ENCODE measurements around the gene PM20D2.

PM20D2 gene

DNA sequence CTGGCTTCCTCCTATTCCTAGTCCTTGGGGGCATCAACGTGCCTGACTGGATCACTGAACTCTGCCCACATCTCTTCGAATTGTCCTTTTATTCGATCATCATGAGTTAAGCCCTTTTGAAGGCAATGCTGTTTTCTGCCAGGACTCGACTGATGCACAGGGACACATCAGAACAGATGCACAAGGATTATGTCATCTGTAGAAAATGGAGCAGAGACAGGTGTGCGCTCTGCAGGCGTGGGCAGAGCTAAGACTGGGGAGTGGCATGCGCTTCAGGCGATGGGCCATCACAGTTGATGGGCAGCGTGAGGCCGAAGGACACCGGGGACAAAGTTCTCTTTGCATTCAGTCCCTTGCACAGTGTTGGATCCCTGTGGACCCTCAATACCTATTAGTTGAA is 58.2 kb downstream of the PM20D2 start:
- DNase-seq (ENCODE audit: low spot score): no peak

DNA sequence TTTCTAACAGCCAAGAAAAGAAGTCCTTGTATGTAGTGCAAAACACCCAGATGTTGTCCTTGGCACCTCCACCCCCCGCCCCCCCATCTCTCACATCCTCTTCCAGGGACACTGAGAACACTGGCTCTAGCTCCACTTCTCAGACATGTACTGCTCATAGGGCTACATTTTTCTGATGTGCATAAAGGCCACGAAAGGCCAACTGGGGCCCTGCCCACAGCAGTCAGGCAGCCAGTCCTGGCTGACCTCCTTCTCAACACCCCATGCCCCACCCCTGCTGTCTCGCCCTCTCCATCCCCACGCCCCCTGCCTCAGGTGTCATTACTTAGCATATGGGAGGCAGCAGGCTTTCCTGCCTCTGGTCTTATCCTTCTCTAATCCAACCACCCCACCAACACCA is 60.0 kb downstream of the PM20D2 start:
- DNase-seq (ENCODE audit: low spot score): no peak

DNA sequence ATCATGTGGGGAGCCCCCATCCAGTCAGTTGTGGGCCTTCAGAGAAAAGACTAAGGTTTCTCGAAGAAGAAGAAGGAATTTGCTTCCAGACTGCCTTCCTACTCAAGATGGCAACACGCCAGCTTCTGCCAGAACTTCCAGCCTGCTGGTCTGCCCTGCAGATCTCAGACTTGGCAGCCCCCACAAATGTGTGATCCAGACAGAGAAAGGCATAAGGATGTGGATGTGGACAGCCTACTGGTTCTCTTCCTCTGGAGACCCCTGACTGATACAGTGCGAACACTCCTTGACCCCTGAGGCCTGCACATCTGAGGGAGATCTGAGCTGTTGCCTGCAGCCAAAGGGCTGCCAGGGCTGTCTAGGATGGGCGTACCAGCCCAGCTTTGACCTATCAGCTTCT is 62.7 kb downstream of the PM20D2 start:
- DNase-seq (ENCODE audit: low spot score): no peak

DNA sequence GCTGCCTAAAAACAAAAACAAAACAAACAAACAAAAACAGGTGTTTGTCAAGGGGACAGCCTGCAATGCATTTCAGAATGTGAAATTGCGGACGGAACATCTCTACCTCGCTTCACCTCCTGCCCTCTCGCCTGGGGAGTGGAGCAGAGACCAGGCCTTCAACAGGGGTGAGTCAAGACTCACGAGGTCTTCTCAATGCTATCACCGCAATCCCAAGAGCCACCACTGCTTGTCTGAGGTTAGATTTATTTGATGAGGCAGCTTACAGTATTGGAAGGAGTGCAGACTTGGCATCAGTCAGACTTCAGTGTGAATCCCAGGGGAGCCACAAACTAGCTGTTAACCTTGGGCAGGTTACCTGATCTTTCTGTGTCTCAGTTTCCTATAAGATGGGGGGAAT is 63.6 kb downstream of the PM20D2 start:
- no peak for DNase-seq (ENCODE audit: low spot score)

DNA sequence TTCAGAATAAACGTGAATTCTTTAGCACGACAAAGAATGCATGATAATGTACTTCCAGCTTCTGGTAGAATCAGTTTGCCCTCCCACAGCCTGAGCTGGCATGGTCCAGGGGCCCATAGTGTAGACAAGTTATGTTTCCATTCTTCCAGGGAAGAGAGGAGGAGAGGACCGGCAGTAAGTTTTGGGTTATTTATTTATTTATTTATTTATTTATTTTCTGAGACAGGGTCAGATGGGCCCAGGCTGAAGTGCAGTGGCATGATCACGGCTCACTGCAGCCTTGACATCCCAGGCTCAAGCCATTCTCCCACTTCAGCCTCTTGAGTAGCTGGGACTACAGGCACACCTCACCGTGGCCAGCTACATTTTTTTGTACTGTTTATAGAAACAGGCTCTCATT is 66.6 kb downstream of the PM20D2 start:
- no peak for DNase-seq (ENCODE audit: low spot score)

DNA sequence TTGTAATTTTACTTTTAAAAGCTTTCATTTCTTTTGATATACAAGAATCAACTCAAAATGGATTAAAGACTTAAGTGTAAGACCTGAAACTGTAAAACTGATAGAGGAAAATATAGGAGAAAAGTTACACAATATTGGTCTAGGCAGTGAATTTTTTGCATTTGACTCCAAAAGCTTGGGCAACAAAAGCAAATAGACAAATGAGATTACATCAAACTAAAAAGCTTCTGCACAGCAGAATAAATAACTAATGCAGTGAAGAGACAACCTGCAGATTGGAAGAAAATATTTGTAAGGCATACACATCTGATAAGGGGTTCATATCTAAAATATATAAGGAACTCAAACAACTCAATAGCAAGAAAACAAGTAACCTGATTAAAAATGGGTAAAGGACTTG is 68.3 kb downstream of the PM20D2 start:
- no peak for DNase-seq (ENCODE audit: low spot score)
